HepG2 (cell line): Measurements from ENCODE around the gene TANC1. TPM values are rescaled to one million over a fixed set of nuclear protein-coding genes. Genes with fewer than 3 reads are reported as not detected.

Experiments used
- ATAC-seq: fragments of 200-7000 bp; cut with Tn5 transposase; 3 replicates; pipeline ENCODE4 v1.9.1; 2020; ENCODE audit warnings: mild to moderate bottlenecking, moderate library complexity
- BruUV-seq: library from RNA; stranded (reverse); fragments of 400-500 nt; replicated peaks from 2 replicates; lab custom pipeline; 2021; lab: Mats Ljungman, UMichigan
- CTCF ChIA-PET: fragments of 300-600 bp; formaldehyde crosslinking; extraction: SDS; loops from one replicate; lab custom pipeline; 2021; ENCODE audit warnings: low total read pairs, inconsistent platforms, low intra/inter-chr PET ratio; lab: Yijun Ruan, JAX
- POLR2A ChIA-PET: fragments of 350-600 bp; sonication (Branson Sonifier 250); formaldehyde crosslinking; loops from one replicate; lab custom pipeline; 2020; ENCODE audit warnings: antibody characterized with exemption, inconsistent platforms; lab: Yijun Ruan, JAX
- DNase-seq: peaks from one replicate; pipeline ENCODE4 v3.0.0-alpha.2; 2015; ENCODE audit warnings: low spot score
- FAIRE-seq: peaks from 3 replicates; lab custom pipeline; 2011; peaks lifted over from hg19 to GRCh38; lab: Jason Lieb, UNC
- H2AFZ ChIP-seq: one replicate; pipeline ENCODE4 v1.6.1; 2011; ENCODE audit warnings: low read length, inconsistent platforms
- H3K27ac ChIP-seq: fragments of 300-600 bp; 3 replicates; pipeline ENCODE4 v1.8.0; 2011; ENCODE audit warnings: mixed run types, mild to moderate bottlenecking, mixed read lengths, low read length, inconsistent platforms; ENCODE audit not compliant: insufficient read depth; ENCODE audit errors: extremely low read length
- H3K27me3 ChIP-seq, 2 experiments: fragments of 200-600 bp in 1 of 2; 2 replicates in 1 of 2; 3 replicates in 1 of 2; pipeline versions ENCODE4 v1.6.0 to v1.8.0; 2011; ENCODE audit warnings: low read length in 2 of 2, mild to moderate bottlenecking in 2 of 2, moderate library complexity in 2 of 2, inconsistent platforms in 1 of 2; ENCODE audit not compliant: insufficient read depth in 2 of 2, control insufficient read depth in 1 of 2
- H3K36me3 ChIP-seq, 2 experiments: fragments of 200-600 bp in 1 of 2; replicated peaks in 1 of 2; 2 replicates in 1 of 2; 3 replicates in 1 of 2; pipeline versions ENCODE4 v1.5.1 to v1.8.0; 2011; ENCODE audit warnings: low read length in 2 of 2, inconsistent platforms in 1 of 2; ENCODE audit not compliant: insufficient read depth in 2 of 2, control insufficient read depth in 1 of 2
- H3K4me1 ChIP-seq: 2 replicates; pipeline ENCODE4 v1.5.1; 2012; ENCODE audit warnings: low read length, inconsistent platforms; ENCODE audit not compliant: insufficient read depth
- H3K4me2 ChIP-seq: 2 replicates; pipeline ENCODE4 v1.6.0; 2011; ENCODE audit warnings: low read depth, low read length, inconsistent platforms
- H3K4me3 ChIP-seq, 3 experiments: fragments of 200-600 bp in 1 of 3; sonication (generic), shearing (Covaris generic) in 1 of 3; replicated peaks in 1 of 3; 2 replicates each; pipeline ENCODE4 v1.5.1; 2011 to 2016; ENCODE audit warnings: low read length in 3 of 3, inconsistent platforms in 2 of 3, low read depth in 2 of 3, mild to moderate bottlenecking in 2 of 3, control low read depth in 1 of 3, mixed read lengths in 1 of 3; ENCODE audit not compliant: insufficient read depth in 1 of 3
- H3K79me2 ChIP-seq: one replicate; pipeline ENCODE4 v1.6.1; 2011; ENCODE audit warnings: low read length, inconsistent platforms; ENCODE audit not compliant: insufficient read depth
- H3K9ac ChIP-seq: 2 replicates; pipeline ENCODE4 v1.6.0; 2011; ENCODE audit warnings: mild to moderate bottlenecking, low read depth, low read length, inconsistent platforms; ENCODE audit not compliant: insufficient read depth
- H3K9me3 ChIP-seq: 2 replicates; pipeline ENCODE4 v1.5.1; 2012; ENCODE audit warnings: mild to moderate bottlenecking, low read length
- H4K20me1 ChIP-seq: 2 replicates; pipeline ENCODE4 v1.6.0; 2011; ENCODE audit warnings: inconsistent platforms, mild to moderate bottlenecking, low read length, moderate library complexity; ENCODE audit not compliant: insufficient read depth
- GATA4 ChIP-seq: sonication (generic); IDR thresholded peaks from 2 replicates; pipeline ENCODE4 v1.6.1; 2016; ENCODE audit warnings: antibody characterized with exemption, low read depth, borderline replicate concordance
- HNF4G ChIP-seq, 2 experiments: sonication (generic) in 1 of 2; formaldehyde crosslinking in 1 of 2; IDR thresholded peaks; 2 replicates each; pipeline versions ENCODE4 v1.4.0 to v1.6.1; 2011 to 2020; ENCODE audit warnings: borderline replicate concordance in 2 of 2, low read depth in 2 of 2, mild to moderate bottlenecking in 2 of 2, low read length in 1 of 2, missing genetic modification reagents in 1 of 2, moderate library complexity in 1 of 2
- KDM1A ChIP-seq: IDR thresholded peaks from 2 replicates; pipeline ENCODE4 v1.6.1; 2016; ENCODE audit warnings: missing compliant biosample characterization
- MEF2D ChIP-seq: sonication (generic); formaldehyde crosslinking; IDR thresholded peaks from 2 replicates; pipeline ENCODE4 v1.5.1; 2020; ENCODE audit warnings: mild to moderate bottlenecking, missing genetic modification reagents
- PHF21A ChIP-seq: sonication (generic); formaldehyde crosslinking; IDR thresholded peaks from 2 replicates; pipeline ENCODE4 v1.5.0; 2020; ENCODE audit warnings: mild to moderate bottlenecking, missing genetic modification reagents
- POGK ChIP-seq: sonication (generic); formaldehyde crosslinking; conservative IDR thresholded peaks from 2 replicates; pipeline ENCODE4 v1.8.0; 2022; ENCODE audit warnings: mild to moderate bottlenecking, moderate library complexity, missing genetic modification reagents
- SRSF1 ChIP-seq: fragments of 200-400 bp; formaldehyde crosslinking; optimal IDR thresholded peaks from 2 replicates; pipeline ENCODE3; 2017; ENCODE audit warnings: mild to moderate bottlenecking, low read depth, low read length, moderate library complexity
- WGBS: methylation state at CpG from one replicate; pipeline ENCODE4 v1.1.6; 2017; ENCODE audit warnings: low lambda C conversion rate; 5-methylcytosine and 5-hydroxymethylcytosine counted together
- in situ Hi-C: cut with HindIII; loops from 2 replicates; pipeline ENCODE4 v1.10.0; 2017; ENCODE audit warnings: low pct_unique_long_range_greater_than_20kb; ENCODE audit not compliant: extremely low pct_ligation_motif_present
- intact Hi-C: fragments of 100-400 bp; cut with micrococcal nuclease; formaldehyde crosslinking; loops from one replicate; pipeline ENCODE4 v1.10.0; 2022; ENCODE audit not compliant: unreplicated experiment
- polyA plus RNA-seq, 8 experiments: library from polyadenylated mRNA; depleted of rRNA in 3 of 8; stranded (reverse) in 7 of 8; unstranded in 1 of 8; fragments of >200 nt; fragmentation: Illumina TruSeq in 4 of 8; extraction: Trizol in 4 of 8; gene quantifications; 2 replicates each; pipeline versions ENCODE4 v1.2.1 to v1.2.3, GENCODE V29; 2011 to 2016; ENCODE audit warnings: low read depth in 4 of 8, missing spikeins in 1 of 8, mixed read lengths in 1 of 8; ENCODE audit not compliant: insufficient read depth in 1 of 8
- total RNA-seq, 5 experiments: library from RNA; depleted of rRNA; stranded (reverse); fragments of >200 nt; fragmentation: Illumina TruSeq; extraction: Trizol; gene quantifications; 2 replicates each; pipeline ENCODE4 v1.2.3, GENCODE V29; 2016; ENCODE audit warnings: low read depth in 1 of 5

Gene TANC1
- total and polyA plus RNA-seq, 2 of the 13 experiments (the other 11 are each of a cell fraction or from before 2014, with no cell fraction given), result 2.3 to 5.6 TPM

GRCh38 chr2:158943973-158944372, 24.5 kb upstream of the TANC1 start:
- Histone ChIP-seq H3K4me3 (no peak overlapping the region), H3K9me3 (no peaks in the 10 kb centered on the region), H3K36me3 (no peaks in the 10 kb centered on the region), H3K27ac (no peak overlapping the region), H3K4me1 (peaks cover 26% of the 10 kb centered on the region), H3K4me2 (no peak overlapping the region), H3K9ac (no peak overlapping the region), H3K79me2 (no peaks in the 10 kb centered on the region), H2AFZ (no peak overlapping the region), H4K20me1 (no peaks in the 10 kb centered on the region), H3K27me3 (peaks cover 0 to 2% of the 10 kb centered on the region in 2 experiments; a peak in 1 of 5 replicates)
- in situ Hi-C loops (no loop called here), intact Hi-C loops (no loop called here)
- no TSS peak for BruUV-seq
- no peak for DNase-seq
- WGBS, result 38% methylated on average over 4 of the region's 4 CpGs
- no peak for TF ChIP-seq HNF4G (IDR thresholded peaks at IDR 0.05; ENCODE audit: borderline replicate concordance, low read depth, low read length)
- no peak for TF ChIP-seq HNF4G (CRISPR knock-in tag; IDR thresholded peaks at IDR 0.05; ENCODE audit: borderline replicate concordance, low read depth)
- no peak for TF ChIP-seq GATA4
- no peak for TF ChIP-seq PHF21A (CRISPR knock-in tag)
- no peak for TF ChIP-seq POGK (CRISPR knock-in tag)
- no peak for TF ChIP-seq KDM1A (CRISPR knock-in tag)
- TF ChIP-seq SRSF1, result no peak
- TF ChIP-seq MEF2D (CRISPR knock-in tag), result no peak
- POLR2A ChIA-PET, result interaction anchor here (1.0 kb wide), 1 partner anchor 9 kb away, joined by 3 read pairs; no protein-coding TSS in a partner anchor
- CTCF ChIA-PET, result no interaction called here
- FAIRE-seq, result no peak
- peak; percentile 20; the same call in 1 of the 3 replicates for ATAC-seq
